Measurements from ENCODE around the gene PLPPR5.
A peak's percentile ranks its signal among the peaks of the same experiment; 100 is the strongest.
"Not testable (repeated sequence)": the region's sequence is repeated elsewhere in the genome, so short reads cannot be mapped to it uniquely, and the experiment has no call there.

The PLPPR5 gene

DNA sequence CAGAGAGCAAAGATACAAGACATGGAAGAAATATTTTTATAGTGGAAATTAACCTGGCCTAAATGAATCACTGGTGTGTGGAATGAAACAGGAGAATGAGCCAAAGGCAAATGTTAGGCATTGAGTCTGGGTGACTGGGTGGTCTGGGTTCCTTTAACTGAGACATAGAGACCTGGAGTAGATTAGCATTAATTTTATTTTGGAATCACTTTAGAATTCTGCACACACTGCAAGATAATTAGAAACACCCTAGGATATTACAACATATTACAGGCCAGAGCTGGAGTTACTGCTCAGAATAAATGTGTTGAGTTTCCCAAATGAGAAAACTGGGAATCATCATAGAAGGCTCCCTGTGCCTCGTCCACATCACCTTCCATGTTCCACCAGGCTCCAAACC, 85.5 kb downstream of the PLPPR5 start:
- DNase-seq (ENCODE audit: low read depth in 1 of 2, low spot score in 1 of 2) = no peak

DNA sequence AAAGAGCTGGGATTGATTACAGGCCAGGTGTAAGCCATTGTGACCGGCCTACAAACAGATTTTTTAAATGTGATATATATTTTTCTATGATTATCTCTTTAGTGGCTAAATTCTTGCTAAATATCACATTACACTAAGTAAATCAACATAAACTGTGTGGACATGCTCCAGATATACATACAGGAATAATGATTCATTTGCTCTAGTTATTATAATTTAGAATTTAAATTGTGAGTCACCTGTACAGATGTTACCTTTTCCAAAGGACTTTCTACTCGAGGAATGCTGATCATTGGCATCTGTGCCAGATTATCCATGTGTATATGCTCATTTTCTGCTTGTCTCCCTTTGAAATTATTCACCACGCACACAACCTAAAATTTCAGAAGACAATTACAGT, 90.1 kb downstream of the PLPPR5 start:
- no peak for DNase-seq (ENCODE audit: low read depth in 1 of 2, low spot score in 1 of 2)

DNA sequence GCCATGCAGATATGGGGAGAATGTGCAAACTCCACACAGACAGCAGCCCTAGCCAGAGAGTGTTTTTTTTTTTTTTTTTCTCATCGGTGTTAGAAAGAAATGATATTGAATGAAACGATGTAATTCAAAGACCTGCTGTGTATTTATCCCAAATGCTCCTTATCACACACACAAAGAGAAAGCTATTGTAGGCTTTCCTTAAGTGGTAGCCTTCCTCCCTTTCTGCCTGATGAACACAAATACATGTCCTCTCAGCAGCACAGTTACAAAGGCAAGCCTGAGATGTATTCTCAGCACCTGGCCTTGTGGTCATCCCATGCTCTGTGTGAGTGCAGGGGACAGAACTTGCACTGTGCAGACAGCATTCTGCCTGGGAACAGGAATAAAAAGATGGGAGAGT, 93.8 kb downstream of the PLPPR5 start:
- DNase-seq (ENCODE audit: low read depth in 1 of 2, low spot score in 1 of 2) = no peak

DNA sequence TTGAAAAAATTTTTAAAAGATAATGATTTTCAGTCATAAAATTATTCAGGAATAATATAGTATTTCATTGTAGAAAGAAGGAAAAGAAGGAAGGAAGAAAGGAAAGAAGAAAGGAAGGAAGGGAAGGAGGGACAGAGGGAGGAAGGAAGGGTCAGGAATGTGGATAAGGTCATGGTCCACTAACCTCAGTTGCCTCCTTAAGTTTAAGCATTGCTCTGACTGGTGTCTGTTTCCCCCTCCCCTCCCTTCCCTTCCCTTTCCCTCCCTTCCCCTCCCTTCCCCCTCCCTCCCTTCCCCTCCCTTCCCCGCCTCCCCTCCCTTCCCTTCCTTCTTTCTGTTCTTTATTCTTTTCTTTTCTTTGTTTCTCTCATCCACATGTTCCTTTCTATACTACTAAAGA, 95.7 kb downstream of the PLPPR5 start:
- DNase-seq (ENCODE audit: low read depth in 1 of 2, low spot score in 1 of 2) = no peak

DNA sequence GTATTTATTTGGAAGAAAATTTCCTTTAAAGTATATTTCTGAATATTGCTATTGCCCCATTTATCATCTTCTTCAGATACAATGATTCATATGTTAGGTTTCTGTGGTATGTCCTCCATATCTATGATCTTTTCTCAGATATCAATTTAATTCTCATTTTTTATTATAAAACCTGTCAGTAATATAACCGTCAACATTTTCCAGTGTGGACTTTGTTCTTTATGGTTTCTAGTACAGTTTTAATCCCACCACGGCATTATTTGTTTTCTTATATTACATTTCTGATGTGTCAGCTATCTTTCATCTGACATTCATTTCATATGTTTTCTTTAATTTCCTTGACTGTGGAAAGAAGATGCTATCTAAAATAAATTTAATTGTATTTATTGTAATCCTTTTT, 97.9 kb downstream of the PLPPR5 start:
- DNase-seq (ENCODE audit: low read depth in 1 of 2, low spot score in 1 of 2) = no peak

- no peak for DNase-seq (ENCODE audit: low read depth in 1 of 2, low spot score in 1 of 2)
Observed at GRCh38 chr1:98906361-98906760, 98.3 kb downstream of the PLPPR5 start.

DNA sequence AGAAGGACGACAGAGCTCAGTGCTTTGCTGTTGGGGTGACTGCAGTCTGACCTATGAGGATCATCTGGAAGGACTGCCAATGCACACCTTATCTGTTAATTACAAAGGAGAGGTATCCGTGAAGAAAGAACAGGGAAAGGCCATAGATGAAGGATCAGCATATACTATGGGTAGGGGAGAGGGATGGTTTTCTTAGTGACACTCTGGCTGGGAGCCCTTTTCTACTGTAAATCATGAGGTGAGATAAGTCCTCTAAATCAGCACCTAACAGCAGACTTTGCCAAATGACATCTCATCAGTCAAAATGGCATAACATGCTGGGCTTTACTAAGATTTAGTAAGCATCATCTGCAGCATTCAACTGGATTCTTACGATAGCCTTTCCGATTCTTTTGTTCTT, 100.0 kb downstream of the PLPPR5 start:
- no peak for DNase-seq (ENCODE audit: low read depth in 1 of 2, low spot score in 1 of 2)

DNA sequence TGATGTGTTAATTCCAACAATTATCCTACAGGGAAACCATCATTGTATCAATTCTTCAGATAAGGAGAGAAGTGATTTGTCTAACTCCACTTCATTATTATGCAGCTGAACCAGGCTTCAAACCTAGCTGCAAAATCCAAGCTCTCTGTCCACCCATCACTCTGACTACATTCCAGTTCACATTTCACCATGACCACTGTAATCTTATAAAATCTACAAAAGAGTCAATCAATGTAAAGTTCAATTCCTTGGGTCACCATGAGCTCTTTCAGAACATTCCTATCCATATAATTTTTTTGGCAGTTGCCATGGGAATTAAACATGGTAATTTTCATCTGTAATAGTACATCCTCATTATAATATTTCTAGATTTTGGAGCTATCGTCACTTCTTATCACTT, 100.9 kb downstream of the PLPPR5 start:
- DNase-seq (ENCODE audit: low read depth in 1 of 2, low spot score in 1 of 2) = no peak

- no peak for DNase-seq (ENCODE audit: low read depth in 1 of 2, low spot score in 1 of 2)
Observed at GRCh38 chr1:98903261-98903660, 101.4 kb downstream of the PLPPR5 start.

GRCh38 chr1:98898940-98899339, 105.7 kb downstream of the PLPPR5 start:
- DNase-seq (ENCODE audit: low read depth in 1 of 2, low spot score in 1 of 2) = no peak

- no peak for DNase-seq (ENCODE audit: low read depth in 1 of 2, low spot score in 1 of 2)
Observed at GRCh38 chr1:98897479-98897878, 107.2 kb downstream of the PLPPR5 start.

DNA sequence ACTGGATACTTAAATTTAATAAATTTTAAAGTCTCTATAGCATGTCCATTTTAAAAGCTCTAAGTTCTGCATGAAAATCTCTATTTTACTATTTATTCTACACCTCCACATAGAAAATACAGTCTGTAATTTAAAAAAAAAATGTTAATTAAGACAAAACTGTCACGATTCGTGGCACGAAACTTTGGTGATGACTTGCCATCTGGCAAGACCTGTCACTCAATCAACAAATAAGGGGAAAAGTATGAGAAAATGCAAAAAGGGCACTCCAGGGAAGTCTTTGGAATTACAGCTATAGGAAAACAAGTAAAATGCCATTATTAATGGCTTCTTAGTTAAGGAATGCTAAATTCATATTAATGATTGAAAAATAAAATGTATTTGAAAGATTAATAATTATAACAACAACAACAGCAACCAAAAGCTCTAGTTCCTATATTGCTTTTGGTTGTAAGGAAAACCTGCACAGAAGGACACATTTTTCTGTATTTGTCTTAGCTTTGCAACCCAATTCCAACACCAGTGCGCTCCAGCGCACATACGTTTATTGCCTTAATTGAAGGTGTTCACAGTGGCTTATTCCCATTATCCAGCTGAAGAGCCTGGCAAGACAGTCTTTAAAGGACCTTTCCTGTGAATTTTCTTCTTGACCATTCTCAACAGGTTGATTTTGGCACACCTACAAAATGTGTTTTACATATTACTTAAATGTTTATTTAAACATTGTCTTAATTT, 107.8 kb downstream of the PLPPR5 start:
- DNase-seq (ENCODE audit: low read depth in 1 of 2, low spot score in 1 of 2) = no peak

- no peak for DNase-seq (ENCODE audit: low read depth in 1 of 2, low spot score in 1 of 2)
Observed at GRCh38 chr1:98893371-98893770, 111.3 kb downstream of the PLPPR5 start.

DNA sequence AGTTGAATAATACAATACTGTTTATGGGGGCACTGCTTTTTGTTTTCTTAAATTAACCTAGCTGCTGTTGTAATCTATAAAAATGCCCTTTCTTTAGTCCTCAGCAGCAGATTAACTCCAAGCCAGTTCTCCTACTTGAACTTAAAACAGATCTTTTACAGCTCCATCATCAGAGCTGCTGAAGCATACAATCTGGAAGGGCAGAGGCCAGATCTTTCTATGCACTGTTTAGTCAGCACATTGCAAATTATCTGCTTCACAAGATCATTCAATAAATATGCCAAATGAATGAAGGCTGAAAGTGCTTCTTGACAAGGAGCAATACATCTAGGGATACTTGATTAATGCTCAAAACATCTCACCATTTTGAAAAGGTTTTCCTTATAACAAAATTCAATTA, 115.8 kb downstream of the PLPPR5 start:
- no peak for DNase-seq (ENCODE audit: low read depth in 1 of 2, low spot score in 1 of 2)

DNA sequence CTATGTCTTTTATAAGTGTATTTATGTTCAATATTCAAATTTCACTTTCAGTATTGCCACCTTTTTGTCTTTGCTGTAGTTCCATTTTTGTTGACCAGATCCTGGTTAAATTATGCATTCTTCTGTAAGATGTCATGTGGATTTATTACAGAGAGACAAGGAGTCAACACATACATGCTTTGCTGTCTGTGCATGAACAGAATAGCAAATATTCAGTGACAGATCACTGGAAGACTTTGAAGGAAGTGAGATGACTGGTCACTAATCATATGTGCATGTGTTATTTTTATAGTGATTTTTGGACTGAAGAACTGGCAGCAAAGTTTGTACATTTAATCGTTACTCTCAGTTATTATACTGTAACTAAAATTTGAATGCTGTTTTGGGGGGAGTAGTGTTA, 117.2 kb downstream of the PLPPR5 start:
- DNase-seq (ENCODE audit: low read depth in 1 of 2, low spot score in 1 of 2) = no peak

DNA sequence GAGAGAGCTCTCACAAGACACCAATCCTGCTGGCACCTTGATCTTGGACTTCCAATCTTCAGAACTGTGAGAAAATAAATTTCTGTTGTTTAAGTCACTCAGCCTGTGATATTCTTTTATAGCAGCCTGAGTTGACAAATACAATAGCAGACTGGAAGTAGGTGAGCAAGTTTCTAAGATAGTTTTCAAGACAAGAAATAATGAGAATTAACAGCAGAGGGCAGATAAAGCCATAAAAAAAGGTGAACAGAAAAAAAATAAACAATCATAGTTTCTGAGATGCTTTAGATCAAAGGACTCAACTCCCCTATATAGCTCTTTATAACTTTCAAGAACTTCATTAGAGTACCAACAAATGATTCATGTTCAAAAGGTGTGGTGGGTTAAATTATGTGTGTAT, 119.8 kb downstream of the PLPPR5 start:
- no peak for DNase-seq (ENCODE audit: low read depth in 1 of 2, low spot score in 1 of 2)

GRCh38 chr1:98881901-98882300, 122.8 kb downstream of the PLPPR5 start:
- no peak for DNase-seq (ENCODE audit: low read depth in 1 of 2, low spot score in 1 of 2)

GRCh38 chr1:98881234-98881633, 123.4 kb downstream of the PLPPR5 start:
- DNase-seq (ENCODE audit: low read depth in 1 of 2, low spot score in 1 of 2) = not testable (repeated sequence)

- DNase-seq (ENCODE audit: low read depth in 1 of 2, low spot score in 1 of 2) = no peak
Observed at GRCh38 chr1:98874828-98875227, 129.8 kb downstream of the PLPPR5 start.

DNA sequence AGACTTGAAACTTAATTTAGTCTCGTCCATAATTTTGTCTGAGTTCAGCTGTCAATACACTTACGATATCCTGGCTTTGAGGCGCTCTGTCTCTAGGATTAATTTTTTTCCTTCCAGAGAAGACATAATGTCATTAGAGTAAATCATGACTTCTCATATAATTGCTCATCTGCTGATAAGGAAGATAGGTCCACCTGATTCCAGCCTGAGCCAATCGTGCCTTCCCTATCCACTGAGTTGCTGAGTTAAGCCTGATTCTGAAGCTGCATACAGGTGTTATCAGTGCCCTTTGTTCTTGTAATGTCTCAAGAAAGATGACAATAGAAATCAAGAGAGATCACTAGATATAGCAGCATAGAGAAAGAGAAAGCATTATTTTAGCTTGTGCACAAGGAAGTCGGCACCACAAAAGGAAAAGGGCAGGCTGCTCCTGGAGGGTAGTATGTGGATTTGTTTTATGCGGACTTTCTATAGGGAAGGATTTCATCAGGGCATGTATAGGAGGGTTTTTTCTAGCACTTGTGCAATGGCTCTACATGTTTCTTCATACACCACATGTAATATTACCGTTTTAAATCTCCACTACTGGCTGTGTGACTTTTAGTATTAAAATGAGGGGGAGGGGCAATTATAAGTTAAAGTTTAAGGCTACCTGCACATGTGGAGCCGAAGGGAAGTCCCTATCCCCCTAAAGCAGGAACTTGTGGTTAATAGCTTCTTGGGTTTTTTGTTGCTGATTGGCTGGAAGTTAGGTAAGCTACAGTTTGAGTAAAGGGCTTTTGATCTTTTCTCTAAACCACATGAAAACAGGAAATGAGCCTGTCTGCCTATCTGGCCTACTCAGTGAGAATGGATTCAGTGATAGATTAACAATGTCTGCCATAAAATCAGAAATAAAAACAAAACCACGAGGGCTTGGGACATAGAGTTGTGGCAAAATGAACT, 133.4 kb downstream of the PLPPR5 start:
- DNase-seq (ENCODE audit: low read depth in 1 of 2, low spot score in 1 of 2) = peak in 1 of 2 donors; percentile 52

- no peak for DNase-seq (ENCODE audit: low read depth in 1 of 2, low spot score in 1 of 2)
Observed at GRCh38 chr1:98865796-98866195, 138.9 kb downstream of the PLPPR5 start.

GRCh38 chr1:98860329-98860728, 144.3 kb downstream of the PLPPR5 start:
- no peak for DNase-seq (ENCODE audit: low read depth in 1 of 2, low spot score in 1 of 2)

Data from activated CD4-positive, alpha-beta T cell treated with anti-CD3 and anti-CD28 coated beads, Interleukin-2, amount 50 U/mL, for 24 hours (primary cell).